ENCODE data around the gene PLD1.

PLD1 gene

DNA sequence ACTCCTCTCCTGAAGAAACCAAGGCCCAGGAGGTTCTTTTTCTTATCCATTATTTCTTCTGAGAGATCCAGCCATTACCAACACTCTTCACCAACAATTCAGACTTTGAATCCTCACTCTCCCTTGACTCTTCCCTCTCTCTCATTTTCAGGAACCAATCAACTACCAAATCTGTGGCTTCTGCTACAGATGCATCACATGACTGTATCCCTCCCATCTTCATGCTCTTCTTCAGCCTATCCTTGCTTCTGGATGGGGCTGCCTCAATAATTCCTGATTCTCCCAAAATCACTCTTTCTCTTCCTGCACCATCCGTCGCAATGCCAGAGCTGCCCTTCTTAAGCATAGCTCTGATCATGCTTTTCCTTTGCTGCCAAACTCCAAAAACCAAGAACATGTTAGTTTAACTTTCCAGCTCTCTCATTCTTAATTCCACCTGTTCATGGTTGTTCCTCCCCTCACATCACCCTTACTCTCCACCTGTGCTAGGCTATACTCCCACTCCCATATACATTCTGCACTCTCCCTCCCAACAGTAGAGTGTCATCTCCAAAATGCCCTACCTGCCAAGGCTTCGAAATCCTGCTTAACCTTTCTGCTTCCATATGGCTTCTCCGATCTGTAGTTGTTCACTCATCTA lies 13.5 kb downstream of the PLD1 start:
- no peak for DNase-seq

DNA sequence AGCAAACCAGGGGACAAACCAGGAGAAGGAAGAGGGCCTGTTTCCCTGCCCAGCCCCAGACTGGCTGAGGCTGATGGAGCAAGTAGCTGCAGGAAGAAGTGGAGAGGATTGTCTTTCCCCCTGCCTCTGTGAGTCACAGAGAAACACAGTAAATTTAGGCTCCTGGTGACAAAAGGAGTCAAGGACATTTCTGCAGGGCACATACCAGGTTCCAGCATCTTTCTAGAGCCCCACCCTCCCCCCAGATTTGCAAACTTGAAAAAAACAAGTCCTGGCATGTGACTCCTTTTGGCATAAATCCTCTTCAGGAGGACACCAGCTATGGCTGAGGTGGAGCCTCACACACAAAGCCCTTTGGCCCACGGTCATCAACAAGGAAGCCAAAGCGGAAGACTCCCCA lies 17.8 kb downstream of the PLD1 start:
- no peak for DNase-seq

DNA sequence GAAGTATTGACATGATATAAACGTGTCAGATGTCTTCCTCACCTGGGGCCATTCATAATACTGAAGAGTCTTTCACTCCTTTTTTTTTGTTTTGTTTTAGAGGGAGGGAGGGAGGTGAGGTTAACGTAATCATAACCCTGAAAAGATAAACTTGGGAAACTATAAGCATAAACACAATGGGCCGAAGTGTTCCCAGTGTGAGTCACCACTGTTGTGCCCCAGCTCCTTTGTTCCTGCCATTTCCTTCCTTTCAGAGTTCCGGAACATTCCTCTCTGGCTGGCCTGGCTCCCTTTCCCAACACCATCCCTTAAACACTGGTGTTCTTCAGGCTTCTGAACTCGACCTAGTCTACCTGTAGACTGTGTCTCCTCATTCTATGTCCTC lies 18.6 kb downstream of the PLD1 start:
- no peak for DNase-seq

DNA sequence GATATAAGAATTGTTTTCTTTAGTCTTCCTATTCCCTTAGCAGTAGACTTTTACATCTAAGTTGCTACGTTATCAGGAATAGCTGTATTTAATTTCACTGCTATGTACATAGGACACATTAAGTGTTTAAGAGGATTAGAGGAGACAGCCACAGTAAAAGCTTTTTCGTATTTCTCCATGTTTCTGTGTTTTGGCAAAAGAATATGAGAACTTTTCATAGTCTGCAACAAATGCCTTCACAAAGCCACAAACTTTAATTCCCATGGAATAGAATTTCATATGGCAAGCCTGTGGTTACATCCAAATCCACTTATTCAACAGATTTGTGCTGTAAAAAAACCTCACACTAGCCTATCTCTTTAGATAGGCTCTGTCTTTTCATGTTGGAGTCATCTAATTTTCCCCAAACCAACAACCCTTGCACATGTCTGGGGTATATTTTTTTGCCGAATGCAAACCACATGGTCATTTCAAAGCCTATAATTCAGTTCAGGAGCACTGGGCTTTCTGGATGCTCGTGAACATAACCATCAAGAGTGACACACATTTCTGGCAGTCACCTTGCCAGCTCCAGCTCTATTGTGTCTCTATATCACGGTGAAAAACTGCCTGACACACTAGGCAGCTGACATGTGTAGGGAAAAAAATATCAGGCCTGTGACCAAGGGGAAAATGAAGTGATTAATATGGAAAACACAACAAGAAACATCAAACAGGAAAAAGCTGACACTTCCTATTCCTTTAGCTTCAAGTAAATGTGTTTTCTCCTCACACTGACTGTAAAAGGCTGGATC lies 19.2 kb downstream of the PLD1 start:
- no peak for DNase-seq

DNA sequence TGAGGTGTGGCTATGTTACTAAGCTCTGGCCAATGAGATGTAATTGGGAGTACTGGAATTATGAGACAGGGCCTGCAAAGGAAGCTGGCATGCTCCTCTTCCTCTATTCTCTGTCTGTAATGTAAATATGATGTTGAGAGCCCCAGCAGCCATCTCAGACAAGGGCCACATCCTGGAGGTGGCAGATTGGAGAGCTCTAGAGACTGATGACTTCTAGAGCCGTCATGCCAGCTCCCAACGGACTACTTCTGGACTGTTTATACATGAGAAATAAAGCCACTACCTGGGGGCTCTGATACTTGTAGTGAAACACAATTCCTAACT lies 19.7 kb downstream of the PLD1 start:
- DNase-seq: no peak

DNA sequence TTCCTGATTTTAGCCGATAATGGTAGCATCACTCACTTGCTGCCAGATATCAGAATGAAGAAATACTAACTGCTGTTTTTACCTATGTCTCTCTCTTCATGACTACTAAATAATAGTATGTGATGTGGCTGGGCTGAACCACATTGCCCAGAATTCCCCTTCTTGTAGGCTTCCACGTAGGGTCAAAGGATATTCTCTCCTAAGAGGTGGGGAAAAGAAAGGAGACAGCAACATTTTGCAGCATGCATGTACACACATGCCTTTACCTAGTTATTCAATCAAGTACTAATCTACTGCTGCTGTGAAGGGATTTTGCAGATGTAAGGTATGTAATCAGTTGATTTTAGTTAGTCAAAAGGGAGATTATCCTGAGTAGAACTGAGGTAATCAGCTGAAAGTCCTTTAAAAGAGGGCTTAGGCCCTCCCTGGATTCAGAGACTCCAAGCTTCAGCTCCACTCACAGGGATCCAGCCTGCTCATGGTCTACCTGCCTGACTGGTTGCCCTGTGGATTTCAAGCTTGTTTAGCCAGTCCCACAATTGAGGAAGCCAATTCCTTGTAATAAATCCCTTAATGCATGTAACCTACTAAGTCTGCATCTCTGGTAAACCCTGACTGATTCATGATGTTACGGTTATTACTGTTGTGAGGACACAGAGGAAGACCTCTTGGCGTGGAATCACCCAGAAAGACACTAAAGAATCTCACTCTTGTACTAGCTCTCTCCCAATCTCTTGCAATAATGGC lies 20.4 kb downstream of the PLD1 start:
- DNase-seq: no peak

DNA sequence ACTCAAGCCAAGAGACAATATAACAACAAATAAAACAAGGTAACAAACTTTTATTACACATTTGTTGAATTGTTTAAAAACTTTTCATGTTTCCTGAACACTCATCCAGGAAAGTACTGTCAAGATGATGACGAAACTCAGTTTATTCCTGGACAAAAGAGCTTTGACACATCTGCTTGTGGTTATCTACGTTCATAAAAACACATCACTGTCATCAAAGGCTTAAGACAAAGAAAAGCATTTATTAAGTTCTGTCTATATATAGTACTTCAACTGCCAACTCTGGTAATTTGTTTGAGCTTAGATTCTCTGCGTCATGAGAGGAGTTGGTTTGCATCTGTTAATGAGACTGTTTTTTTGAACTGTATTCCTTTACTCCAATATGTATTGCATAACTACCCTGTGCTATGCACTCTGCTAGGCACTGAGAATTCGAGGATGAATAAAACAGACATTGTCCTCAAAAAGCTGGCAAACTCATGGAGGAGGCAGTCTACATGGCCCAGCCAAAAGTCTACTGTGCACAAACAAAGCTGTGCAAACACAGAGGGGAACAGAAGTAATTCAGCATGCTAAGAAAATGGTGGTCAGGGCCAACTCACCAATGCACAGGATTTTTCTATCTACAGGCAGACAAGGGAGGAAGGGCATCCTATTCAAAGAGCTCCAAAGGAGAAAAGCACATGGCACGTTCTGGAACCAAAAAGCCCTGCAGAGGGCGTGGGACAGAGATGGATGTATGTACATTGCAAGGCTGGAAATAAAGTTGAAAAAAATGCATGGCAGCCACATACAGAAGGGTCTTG lies 21.5 kb downstream of the PLD1 start:
- DNase-seq: no peak

DNA sequence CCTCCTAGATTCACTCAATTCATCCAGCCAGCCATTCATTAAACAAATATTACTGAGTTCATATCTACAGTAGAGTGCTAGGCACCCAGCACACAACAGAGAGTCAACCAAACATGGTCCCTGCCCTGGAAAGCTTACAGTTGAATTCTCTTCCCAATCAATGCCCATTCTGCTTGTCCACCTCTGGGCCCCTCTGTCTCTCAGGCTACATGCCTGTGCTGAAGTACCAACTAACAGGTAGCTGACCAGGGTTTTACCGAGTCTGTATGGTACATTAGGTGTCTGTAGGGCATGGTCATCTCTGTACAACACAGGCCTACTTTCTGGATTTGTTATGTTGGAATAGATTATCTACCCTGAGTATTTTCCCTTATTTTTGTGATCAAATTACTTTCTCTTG lies 23.3 kb downstream of the PLD1 start:
- DNase-seq: no peak

DNA sequence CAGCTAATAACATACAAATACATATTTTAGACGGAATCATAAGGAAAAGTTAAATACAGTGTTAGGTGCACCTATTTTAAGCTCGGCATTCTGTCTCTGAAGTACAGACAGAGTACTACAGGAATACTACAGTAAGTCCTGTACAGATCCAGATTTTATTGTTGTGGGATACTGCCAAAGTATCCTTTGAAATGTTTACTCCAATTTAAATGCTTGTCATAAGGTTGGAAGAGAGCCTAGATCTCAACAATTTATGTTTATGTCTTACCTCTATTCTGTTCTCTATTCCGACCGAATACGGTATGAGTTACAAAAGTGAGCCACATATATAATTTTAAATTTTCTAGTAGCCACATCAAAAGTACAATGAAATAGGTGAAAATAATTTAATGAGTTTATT lies 25.3 kb downstream of the PLD1 start:
- no peak for DNase-seq

DNA sequence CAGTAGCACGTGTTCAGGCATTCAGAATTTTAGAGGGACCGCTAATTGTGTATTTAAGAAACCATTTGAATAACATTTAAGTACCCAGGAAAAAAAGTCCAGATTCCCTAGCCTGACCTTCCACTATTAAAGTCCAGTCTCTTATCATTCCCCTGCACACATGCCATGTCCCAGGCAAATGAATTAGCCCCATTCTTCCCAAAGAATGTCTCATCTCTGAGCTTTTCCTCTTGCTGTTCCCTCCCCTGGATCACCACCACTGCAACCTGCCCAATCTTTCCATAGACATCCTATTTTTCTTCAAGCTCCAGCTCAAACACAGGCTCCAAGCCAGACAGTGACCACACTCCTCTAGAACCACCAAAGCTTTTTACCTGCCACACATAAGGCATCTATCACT lies 25.9 kb downstream of the PLD1 start:
- DNase-seq: no peak

DNA sequence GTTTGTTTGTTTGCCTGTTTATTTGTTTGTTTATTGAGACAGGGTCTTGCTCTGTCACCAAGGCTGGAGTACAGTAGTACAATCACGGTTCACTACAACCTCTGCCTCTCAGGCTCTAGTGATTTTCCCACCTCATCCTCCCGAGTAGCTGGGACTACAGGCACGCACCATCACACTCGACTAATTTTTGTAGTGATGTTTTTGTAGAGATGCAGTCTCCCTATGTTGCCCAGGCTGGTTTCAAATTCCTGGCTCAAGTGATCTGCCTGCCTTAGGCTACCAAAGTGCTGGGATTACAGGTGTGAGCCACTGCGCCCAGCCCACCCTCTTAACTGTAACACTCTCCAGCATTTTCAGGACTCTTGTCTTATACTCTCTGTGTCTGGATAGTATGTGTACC lies 26.7 kb downstream of the PLD1 start:
- no peak for DNase-seq

DNA sequence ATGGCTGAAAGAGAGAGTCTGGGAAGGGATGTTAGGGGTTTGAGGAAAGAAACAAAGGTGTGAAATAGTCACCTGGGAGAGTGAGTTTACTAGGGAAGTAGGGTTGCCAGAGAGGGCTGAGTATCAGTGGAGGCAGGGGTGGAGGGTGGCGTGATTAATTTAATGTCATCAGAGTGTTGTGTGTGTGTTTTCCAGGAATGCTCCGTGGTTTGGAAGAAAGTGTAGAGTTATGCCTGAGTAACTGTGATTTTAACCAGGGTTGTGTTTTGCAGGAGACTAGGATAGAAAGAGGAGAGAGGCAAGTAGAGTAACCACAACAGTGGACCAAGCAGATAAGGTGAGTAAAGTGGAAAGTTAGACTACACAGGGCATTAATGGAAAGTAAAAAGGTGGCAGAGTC lies 27.2 kb downstream of the PLD1 start:
- no peak for DNase-seq

DNA sequence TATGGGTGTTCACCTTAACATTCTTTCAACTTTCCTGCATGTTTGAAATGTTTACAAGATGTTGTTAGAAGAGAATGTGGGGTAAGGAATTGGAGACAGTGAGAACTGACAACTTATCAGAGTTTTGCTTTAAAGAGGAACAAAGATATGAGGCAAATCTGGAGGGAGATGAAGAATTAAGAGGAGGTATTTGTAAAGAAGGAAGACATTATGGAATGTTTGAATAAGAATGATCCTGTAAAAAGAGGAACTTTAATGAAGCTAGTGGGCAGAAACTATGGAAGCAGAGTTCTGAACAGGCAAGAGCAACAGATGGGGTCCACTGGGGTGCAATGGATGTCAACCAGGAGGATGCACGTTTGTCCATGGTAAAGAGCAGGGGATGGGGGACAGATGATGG lies 27.7 kb downstream of the PLD1 start:
- no peak for DNase-seq

DNA sequence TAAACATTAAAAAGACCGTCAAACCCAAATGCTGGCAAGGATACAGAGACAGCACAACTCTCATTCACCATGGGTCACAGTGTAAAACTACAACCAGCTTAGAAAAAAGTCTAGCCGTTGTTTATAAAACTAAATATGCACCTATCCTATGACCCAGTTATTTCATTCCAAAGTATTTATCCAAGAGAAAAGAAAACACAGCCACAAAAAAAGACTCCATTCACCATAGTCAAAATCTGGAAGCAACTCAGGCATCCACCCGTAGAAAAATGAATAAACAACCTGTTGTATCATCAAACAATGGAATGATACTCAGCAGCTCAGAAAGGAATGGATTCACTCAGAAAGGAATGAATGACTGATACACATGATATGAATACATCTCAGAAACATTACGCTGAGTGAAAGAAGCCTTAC lies 28.6 kb downstream of the PLD1 start:
- no peak for DNase-seq

DNA sequence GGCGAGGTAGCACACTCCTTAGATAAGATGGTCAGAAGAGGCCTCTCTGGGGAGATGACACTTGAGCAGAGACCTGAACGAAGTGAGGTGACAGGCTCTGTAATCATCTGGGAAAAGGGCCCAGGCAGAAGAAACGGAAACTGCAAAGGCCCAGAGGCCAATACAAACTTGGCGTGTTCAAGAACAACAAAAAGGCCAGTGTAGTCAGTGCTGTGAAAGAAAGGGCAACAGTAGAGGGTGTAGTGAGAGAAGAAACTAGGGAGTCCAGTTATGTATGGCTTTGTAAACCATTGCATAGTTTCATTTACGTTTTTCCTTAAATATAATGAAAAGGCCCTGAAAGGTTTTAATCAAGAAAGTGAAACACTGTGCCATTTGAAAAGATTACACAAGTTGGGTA lies 31.8 kb downstream of the PLD1 start:
- DNase-seq: no peak

DNA sequence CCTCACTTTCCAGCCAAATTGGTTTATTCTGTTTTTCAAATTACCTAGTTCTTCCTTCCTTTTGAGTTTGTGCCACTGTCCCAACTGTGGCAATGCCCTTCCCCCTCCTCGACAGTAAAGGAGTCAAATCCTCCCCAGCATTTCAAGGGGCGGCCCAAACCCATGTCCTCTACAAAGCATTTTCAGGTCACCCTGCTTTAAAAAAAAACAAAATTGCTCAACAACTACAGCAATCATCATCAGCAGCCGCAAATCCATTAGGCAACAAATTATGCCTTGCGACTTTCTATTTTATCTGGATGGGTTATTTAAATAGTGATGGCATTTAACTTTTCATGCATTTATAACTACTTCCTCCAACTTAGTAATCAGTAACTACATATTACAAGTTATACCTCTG lies 32.7 kb downstream of the PLD1 start:
- DNase-seq: no peak

DNA sequence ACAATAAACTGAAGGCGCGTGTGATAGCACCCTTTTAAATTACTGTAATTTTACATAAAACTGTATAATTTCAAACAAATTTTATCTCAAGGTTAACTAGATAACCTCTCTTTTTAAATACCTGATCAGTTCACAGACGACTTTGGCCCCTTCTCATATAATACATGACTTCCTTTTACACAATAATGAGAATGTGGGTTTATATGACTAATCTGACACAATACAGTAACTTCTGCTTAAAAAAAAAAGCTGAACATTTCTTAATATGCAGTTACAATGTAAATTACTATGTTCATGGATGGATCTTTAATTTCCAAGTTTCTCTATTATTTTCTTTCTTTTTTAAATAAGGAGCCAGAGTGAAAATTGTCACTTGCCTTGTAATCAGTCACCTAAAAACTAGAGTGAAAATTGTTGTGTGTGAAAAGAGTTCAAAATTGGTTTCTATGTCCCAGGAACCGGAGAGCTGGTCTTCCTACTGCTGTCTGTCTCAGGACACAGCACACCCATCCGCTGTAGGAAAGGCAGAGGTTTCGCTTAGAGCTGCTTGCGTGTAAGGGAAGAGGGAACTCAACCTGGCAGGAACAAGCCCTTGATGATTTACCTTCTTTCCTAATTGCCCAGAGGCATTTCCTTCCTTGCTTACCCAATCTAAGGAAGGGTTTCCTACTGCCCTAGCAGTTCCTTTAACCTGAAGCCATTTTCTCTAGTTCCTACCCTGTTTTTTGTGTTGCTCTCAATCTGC lies 33.3 kb downstream of the PLD1 start:
- no peak for DNase-seq

DNA sequence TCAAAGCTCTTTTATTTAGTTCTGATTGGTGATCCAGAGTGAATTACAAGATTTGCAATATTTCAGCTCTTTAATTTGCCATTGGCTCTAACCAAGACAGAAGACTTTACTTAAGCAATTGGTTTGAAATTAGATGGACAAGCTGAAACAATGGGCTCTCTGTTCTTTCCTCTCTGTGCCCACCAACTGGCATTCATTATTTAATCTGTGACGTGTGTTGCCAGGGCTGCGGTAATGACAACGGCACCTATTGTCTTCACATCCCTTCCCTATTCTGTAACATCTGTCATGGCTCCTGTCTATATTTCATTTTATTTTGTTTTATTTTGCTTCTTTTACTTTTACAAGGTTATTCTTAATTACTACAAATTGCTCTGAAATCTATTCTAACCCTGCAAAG lies 33.9 kb downstream of the PLD1 start:
- DNase-seq: no peak

DNA sequence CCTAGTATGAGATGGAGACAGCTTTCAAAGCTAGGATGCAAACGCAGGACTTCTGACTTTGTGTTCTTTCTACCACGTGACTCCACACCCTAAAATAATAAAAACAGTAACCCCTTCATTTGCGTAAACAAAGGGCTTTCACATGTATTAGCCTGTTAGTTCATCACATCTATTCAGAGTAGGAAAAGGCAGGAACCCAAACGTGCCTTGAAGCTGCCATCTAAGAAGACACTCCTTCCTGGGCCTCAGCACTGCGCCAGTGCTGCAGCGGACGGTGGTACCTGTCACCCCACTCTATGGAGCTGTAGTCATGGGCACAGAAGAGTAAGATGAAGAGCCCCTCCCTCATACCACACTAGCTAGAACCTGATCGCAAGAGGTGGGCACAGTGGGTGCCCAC lies 34.3 kb downstream of the PLD1 start:
- no peak for DNase-seq

DNA sequence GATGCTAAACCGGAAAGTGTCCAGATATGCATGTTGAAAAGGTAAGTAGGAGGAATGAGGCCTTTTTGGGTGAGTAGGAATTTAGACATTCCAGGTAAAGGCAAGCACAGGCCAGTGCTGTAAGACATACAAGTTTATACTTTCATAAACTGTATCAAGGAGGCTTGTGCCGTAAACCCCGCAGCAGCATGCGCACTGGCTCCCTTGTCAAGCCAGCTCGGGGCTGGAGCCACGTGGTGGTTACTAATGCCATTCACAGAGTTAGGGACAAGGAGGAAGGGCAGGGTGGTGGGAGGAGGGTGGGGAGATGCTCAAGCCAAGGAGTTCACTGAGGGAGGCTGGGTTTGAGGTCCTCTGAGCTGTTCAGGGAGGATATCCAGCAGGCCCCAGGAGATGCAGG lies 35.8 kb downstream of the PLD1 start:
- no peak for DNase-seq

DNA sequence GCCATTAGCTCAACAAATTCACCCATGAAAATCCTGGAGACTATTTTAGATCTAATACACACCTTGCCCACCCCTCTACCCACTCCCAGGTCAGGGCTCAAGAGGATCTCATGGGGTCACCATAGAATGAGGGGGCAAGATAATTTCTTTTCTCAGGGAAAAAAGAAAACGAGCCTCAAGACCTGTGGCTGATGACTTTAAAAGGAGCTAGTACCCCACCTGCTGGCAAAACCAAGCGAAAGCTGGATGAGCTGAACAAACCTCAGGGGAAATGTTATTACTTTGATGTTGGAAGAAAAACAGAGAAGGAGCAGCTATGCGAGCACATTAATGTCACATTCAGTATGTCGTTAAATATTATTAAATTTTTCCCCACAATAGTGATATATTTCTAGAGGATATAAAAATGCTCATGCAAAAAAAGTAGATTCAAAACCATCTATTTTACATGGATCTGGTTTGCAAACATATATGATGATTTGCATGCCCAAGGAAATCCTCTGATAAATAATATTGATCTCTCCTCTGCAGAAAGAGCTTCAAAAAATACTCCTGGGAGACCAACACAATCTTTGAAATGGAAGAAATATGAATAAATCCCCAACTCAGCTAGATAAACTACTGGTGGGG lies 37.7 kb downstream of the PLD1 start:
- DNase-seq: peak in 1 of 4 experiments; percentile 2
